Hematopoietic multipotent progenitor cell treated with erythropoietin and hydrocortisone succinate and interleukin-3 and kit ligand, for 15 days (in vitro differentiated cells): ENCODE data around the gene LYSMD1.

ENCODE experiments used
- DNase-seq: peaks from one replicate; pipeline ENCODE4 v3.0.0-alpha.2; 2015; ENCODE audit warnings: low spot score

The LYSMD1 gene

DNA sequence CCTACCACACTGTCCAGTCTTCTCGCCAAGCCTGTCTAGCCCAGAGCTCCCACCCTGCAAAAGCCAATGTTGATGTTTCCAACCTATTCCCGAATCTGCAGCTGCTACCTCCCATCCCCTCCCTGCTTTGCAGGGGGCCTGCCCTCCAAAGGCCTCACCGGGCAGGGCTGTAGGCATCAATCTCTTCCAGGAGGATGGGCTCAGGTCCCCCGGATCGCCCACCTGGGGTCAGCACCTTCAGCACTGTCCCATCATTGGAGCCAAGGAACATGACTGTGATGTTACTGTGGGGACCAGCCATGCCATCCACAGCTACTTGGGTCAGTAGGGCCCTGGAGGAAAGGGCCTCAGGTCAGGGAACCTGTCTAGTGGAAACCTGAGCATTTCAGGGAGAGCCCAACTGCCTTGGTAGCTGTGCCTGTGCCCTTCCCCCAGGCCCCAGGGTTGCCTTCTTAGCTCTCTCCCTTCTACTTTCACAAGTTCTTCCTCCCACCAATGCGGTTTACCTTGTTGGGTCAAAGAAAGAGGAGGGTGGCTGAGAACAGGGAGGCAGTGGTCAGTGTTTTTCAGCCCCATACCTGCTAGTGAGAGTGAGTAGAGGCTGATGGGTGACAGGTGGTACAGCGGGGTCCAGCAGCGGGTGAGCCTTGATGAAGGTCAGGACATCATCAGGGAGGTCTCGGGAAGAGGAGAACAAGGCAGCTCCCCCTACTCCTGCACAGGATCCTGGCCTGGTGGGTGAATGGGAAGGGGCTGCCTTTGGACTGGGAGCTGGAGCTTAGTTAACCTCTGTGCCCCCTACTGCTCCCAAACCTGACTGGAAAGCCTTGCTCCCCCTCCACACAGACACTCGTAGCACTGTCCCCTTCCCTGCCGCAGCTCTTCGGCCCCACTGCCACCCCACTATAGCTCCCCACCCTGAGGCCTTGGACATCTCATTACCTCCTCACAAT lies 30.0 kb downstream of the LYSMD1 start:
- DNase-seq: no peak

DNA sequence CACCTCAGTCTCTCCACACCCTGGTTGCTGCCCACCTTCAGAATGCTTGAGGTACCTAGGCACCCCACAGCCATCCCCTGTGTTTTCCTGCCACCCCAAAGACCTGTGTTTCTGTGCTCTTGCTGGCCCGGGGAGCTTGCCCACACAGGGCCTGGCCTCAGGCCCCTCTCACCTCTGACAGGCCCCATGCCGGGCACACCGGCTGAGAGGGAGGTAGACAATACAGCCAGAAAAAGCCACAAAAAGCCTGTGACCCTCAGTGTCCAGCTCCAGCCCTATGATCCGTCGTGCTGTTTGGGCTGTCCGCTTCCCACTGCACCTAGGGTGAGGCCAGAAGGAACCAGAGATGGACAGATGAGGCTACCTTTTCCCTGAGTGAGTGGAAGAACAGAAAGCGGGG lies 30.7 kb downstream of the LYSMD1 start:
- DNase-seq: no peak

GRCh38 chr1:151134396-151134795 lies 31.3 kb downstream of the LYSMD1 start:
- no peak for DNase-seq

DNA sequence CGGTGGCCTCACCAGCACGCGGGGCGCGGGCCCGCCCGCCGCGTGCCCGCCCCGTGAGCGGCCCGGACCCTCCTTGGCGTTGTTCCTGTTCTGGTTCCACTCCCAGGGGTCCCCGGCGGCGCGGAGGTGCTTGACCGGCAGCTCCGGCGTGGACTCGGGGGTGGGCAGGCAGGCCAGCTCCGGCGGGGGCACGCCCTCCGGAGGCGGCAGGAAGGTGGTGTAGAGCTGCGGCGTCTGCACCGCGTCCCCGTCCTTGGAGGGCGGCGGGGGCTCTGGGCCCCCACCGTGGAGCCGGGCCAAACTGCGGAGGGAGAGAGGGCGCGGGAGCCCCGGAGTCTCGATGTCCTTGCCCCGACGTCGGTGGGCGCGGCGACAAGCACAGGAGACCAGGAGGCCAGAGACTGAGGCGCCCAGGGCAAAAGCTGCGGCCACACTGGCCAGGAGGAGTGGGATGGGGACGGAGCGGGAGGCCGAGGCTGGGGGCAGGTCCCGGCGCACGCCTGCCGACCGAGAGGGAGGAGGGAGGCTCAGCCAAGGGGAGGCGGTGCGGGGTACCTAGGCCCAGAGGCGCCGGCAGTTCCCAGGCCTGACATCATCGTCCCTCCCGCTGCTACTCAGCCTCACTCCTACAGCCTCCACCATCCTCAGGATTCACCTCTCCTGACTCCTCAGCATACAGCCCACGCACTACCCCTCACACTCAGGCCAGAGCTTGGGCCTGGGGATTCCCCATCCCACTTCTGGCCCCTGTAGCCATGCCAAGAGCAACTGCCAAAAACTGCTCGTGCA lies 32.5 kb downstream of the LYSMD1 start:
- DNase-seq: no peak

DNA sequence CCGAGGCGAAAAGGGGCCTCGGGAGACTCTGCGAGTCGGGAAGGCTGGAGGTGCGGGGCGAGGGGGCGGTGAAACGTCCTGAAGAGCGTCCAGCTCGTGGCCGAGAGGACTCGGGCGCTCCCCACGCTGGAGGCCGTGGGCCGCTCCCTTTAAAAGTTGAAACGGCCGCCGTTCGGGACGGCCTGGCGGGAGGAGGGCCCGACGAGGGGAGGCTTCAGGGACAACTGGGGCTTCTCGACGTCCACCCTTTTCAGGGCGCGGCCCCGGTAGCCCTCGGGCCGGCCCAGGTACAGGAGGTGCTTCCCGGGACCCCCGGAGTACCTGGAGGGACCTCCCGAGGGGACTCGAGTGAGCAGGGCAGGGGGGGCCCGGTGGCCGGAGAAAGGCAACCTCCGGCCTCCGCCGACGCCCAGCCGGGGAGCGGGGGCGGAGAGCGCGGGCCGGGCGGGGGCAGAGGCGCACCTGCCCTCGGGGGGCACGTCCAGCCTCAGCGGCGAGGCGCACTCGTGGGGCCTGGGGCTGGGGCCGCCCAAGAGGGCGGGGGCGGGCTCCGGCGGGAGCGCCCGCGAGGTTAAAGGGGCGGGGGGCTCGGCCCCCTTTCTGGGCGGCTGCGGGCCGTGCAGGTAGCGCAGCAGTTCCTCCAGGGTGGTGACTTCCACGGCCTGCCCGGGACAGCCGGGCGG lies 33.2 kb downstream of the LYSMD1 start:
- DNase-seq: no peak

- DNase-seq: no peak
Observed at GRCh38 chr1:151131701-151132334, 33.9 kb downstream of the LYSMD1 start.

GRCh38 chr1:151130987-151131586 lies 34.6 kb downstream of the LYSMD1 start:
- DNase-seq: peak; percentile 19

GRCh38 chr1:151128800-151129199 lies 36.9 kb downstream of the LYSMD1 start:
- no peak for DNase-seq

DNA sequence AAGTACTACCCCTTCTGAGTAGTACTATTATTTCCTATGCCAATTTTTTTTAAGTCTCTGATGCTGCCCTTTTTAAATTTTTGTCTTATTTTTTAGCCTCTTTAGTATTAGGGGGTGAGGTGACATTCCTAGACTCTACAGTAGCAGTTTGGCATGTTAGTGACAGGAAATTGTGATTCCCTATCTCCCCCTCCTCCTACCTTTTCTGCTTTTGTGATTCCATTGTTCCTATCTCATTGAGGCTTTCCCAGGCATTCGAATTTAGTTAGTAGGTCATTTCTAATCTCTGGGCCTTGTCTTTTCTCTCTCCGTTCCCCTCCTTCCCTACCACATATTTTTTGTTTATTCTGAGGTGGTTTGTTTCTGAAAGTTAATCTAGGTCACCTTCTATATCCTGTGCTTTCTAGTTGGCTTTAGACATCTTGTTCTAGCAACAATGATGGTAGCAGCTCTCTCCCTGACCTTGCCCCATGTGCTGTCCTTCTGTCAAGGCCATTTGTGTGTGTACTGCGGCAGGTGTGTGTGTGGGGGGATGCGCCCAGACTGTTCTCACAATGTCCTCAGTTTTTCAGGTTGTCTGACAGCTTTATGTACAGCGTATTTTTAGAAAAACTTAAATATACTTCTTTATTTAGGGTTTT lies 40.8 kb downstream of the LYSMD1 start:
- no peak for DNase-seq

DNA sequence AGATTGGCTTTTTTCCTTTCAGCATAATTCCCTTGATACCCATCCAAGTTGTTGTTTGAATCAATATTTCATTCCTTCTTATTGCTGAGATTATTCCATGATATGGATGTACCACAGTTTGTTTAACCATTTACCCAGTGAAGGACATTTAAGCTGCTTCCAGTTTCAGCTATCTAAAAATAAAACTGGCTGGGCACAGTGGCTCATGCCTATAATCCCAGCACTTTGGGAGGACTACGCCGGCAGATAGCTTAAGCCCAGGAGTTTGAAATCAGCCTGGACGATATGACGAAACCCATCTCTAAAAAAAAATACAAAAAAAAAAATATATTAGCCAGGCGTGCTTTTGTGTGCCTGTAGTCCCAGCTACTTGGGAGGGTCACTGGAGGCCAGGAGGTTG lies 51.8 kb downstream of the LYSMD1 start:
- DNase-seq: no peak
